ENCODE results near the gene SMURF2.

GRCh38 chr17:64544742-64545141 is 117.4 kb downstream of the SMURF2 start:
- TF ChIP-seq, protein P1, sequence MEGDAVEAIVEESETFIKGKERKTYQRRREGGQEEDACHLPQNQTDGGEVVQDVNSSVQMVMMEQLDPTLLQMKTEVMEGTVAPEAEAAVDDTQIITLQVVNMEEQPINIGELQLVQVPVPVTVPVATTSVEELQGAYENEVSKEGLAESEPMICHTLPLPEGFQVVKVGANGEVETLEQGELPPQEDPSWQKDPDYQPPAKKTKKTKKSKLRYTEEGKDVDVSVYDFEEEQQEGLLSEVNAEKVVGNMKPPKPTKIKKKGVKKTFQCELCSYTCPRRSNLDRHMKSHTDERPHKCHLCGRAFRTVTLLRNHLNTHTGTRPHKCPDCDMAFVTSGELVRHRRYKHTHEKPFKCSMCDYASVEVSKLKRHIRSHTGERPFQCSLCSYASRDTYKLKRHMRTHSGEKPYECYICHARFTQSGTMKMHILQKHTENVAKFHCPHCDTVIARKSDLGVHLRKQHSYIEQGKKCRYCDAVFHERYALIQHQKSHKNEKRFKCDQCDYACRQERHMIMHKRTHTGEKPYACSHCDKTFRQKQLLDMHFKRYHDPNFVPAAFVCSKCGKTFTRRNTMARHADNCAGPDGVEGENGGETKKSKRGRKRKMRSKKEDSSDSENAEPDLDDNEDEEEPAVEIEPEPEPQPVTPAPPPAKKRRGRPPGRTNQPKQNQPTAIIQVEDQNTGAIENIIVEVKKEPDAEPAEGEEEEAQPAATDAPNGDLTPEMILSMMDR (IDR thresholded peaks at IDR 0.05), result no peak
- no peak for TF ChIP-seq ETV6 (CRISPR knock-in tag; IDR thresholded peaks at IDR 0.05)
- TF ChIP-seq, protein P2, sequence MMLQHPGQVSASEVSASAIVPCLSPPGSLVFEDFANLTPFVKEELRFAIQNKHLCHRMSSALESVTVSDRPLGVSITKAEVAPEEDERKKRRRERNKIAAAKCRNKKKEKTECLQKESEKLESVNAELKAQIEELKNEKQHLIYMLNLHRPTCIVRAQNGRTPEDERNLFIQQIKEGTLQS (CRISPR knock-in tag; conservative IDR thresholded peaks at IDR 0.05), result no peak

Data from WTC11 (cell line).